ENCODE data around the gene FAM47E.

FAM47E gene, protein sequence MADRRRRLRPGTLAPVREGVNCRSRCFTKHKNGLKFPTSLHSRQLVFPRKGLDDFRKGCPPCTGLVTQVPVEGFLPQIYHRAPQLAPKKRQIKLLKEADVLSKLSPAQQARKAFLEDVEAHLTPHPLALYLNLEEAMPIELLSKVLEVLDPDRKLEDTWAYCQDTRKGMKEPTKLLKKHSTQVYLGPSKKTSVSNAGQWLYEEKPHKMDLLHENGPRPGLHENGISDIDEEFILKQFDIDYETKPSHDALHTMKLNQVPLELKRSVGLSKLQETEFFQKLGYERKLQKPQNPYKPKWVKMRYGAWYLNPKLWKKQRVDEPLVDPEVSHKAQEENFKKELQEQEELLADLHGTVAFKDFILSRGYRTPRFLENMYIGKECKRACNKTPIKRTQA

DNA sequence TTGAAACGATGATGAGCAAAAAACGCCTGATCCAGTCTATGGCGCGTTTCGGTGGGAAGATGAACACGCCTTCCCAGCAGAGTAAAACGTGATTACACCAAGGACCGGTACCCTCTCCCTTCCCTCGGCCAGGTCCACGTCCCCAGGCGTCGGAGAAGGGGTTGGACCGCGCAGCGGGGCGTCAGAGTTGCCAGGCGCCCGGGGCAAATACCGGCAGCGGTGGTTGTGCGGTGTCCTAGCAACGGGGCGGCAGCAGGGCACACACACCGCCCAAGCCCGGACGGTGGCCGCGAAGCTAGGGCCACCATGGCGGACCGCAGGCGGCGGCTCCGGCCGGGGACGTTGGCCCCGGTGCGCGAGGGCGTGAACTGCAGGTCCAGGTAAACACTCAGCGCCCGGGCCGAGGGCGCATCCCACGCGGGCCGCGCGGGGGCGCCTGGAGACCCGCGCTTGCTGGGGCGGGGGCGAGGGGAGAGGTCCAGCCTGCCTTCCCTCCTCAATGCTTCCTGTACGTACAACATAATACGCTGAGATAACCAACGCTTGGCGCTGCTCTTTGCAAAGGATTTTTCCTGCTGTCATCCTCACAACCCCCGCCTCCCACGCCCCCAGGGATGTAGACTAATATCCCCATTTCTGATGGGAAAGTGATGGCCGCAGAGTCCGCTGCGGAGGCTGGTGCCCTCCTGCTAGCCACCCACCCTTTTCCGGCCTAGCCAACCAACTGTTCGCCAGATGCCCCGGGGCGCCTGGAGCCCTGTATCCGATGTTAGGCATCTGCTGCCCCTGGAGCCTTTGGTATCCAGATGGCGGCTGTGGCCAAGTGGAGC lies at the start of gene FAM47E:
FAM47E (plus strand) TSS at position 281 of the 830 bp plus-strand sequence; CDS start at position 307, 26 bp downstream.
- DNase-seq = peak; percentile 78

DNA sequence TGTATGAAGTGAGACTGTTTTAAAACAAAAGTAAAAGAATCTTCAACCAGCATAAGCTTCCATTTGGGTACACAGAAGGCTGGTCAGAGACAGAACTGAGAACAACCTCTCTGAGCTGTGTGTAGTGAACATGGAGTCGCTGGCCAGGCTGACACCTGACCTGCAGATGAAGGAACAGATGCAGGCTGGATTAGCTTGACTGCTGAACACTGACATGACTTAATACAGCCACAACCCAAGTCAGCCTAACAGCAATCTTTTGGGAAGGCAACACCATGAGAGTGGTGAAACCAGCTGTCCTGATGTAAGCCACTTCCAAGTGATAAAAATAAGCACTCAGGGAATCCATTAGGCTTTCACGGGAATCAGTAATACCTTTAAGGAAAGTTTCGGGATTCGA lies 48.0 kb upstream of the FAM47E start:
- DNase-seq = no peak

DNA sequence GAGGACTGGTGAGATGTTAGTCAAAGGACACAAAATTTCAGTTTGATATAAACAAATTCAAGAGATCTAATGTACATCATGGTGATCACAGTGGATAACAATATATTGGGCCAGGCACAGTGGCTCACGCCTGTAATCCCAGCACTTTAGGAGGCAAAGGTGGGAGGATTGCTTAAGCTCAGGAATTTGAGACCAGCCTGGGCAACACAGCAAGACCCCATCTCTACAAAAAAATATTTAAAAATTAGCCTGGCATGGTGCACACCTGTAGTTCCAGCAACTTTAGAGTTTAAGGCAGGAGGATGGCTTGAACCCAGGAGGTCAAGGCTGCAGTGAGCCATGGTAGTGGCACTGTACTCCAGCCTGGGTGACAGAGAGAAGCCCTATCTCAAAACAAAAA lies 46.6 kb upstream of the FAM47E start:
- DNase-seq = no peak

DNA sequence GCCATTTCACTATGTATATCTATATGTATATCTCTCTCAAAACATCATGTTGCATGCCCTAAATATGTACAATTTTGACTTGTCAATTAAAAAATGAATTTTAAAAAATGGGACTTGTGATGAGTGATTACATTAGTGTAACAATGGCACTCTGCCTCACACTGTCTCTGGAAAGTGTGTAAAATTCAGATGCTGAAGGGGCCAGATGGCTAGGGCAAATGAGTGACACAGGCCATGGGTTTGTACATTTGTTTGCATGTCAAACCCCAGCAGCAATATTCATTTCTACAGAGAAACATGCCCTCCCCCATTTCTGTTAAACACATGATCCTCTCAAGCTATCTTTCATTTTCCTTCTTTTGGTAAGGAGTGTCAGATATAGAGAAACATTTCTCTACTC lies 46.0 kb upstream of the FAM47E start:
- no peak for DNase-seq

DNA sequence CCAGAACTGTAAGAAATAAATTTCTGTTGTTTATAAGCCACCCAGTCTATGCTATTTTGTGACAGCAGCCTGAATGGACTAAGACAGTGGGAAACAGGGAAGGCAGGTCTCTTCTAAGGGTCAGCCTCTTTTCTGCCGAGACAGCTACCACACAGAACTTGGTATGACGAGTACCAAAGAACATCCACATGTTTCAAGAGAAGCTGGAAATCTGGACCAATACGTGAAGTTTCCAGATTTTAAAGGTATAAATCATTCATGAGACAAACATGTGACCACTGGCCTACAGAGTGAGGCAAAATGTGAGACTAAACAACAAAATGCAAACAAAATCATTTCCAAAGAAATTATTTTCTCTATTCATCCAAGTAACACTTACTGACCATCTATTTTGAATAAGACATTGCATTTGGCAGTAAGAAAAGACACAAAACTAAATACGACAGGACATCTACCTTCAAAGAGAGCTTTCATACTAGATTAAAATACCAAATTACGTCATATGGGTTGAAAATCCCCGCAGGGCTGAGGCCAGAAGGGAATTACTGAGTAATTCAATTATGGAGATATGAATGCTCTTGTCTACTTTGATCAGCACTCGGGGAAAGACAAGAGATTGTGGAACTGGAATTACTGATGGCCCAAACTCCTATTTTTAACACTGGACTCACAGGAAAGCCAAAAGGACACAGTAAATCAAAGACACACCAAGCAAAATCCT lies 45.1 kb upstream of the FAM47E start:
- DNase-seq = no peak

DNA sequence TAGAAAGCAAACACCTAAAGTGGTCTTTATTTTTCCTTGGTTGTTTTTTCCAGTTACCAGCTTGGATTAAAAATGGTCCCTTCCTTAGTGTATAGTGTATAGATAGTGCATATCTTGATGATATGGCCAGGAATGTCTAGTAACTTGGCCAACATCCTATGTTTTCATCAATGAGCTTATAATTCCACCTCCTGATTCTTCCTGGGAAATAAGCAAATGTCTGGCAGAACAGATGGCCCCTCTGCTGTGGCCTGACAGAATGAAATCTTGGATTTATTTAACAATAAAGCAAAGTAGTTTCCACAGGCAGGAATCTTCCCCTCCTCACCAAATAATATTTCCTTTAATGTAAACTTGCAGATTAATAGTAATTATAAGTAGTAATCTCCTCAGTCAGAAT lies 44.0 kb upstream of the FAM47E start:
- DNase-seq = no peak

DNA sequence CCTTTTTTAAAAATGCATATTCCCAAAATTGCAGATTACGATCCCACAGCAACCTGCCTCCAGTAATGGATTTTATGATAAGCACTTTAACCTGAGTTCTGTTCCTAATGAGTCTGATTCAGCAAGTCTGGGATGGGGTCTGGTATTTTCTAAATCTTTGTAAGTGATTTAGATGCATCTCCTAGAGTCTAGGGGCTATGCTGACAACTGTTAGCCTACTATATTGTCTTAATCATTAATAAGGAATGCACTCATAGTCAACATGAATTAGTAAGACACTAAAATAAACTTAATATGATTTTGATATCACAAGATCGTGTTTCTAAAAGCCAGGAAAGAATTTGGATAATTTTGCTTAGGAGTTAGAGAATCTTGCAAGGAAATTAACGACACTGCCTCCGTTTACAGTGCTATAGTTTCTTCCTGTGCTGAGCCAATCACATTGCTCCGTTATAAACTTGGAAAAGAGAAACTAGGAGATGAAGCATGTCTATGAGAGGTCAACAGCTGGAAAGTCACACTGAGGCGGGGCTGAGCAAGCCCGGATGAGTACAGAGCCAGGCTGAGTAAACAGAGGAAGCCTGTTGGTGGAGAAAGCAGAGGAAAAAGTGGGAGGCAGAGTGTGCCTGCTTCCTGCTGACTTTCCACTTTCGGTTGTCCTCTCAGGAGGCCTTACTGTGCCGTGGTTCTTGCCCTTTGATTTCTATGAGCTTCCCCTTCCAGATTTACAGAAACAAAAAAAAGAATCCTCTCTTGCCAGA lies 43.3 kb upstream of the FAM47E start:
- DNase-seq = peak; percentile 23

DNA sequence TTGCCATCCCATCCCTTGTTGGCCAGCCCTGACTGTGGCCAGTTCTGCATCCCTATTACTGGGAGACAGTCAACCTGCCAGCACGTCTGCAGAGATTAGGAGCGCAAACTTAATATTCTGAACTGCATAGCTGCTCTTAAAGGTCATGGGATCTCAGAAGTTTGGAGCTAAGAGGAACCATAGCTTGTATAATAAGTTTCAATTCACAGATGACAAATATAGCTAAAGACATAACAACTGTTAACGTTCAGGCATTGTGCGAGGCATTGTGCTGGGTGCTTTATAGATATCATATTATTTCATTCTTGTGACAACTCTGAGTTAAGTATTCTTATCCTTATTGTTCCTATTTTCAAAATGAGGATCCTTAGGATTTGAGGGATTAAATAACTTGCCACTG lies 41.6 kb upstream of the FAM47E start:
- no peak for DNase-seq

DNA sequence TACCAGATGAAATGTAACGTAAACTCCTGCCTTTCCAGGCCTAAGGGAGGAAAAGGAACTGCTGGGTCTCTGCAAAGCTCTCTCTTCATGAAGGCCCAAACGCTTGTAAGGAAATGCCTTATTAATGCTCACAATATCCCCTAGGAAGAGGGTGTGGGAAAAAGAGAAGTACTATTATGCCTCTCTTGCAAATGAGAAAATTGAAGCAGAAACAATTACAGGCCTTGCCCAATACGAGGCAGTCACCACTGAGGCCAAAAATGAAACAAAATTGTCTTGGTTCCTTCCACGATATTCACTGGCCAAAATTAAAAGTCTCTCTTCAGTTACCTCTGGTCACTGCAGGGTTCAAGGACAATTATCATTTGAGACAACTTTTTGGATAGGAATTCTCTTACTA lies 41.1 kb upstream of the FAM47E start:
- no peak for DNase-seq

DNA sequence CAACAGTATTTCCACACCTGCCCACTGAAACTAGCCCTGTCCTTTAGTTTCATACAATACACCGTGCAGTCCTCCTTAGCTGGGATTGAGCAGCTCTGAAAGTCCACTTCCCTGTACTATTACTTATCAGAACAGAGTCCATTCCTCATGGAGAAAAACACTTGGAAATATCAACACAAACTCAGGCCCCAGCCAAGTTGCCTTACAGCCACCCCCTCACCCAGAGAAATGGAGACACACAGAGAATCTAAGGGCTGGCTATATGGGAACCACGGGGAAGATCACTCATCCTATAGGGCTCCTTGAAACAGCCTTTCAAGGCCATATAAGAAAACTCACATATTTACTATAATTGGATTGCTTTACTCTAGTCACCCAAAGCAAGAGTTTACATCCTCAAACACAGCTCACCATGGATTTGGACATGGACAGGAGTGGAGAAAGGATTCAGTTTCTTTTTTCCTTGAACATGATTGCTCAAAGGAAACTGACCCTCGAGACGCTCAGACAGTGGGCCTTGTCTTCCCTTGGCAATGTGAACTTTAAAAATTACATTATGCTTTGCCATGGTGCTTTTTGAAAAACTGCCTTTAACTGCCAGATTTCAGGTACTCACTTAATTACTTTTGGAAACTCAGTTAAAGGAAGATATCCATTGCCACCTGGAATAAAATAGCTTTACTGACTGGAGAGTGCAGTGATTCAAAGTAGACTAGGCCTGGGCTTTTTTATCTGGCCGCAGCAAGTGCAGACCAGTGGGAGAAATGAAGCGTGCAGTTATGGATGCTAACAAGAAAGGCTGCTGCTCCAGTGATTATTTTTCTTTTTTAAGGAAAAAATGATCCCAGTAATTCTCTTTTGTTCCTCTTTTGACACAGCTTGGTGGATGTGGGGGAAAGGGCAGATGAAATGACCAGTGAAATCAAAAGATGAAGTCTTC lies 39.5 kb upstream of the FAM47E start:
- DNase-seq = no peak

DNA sequence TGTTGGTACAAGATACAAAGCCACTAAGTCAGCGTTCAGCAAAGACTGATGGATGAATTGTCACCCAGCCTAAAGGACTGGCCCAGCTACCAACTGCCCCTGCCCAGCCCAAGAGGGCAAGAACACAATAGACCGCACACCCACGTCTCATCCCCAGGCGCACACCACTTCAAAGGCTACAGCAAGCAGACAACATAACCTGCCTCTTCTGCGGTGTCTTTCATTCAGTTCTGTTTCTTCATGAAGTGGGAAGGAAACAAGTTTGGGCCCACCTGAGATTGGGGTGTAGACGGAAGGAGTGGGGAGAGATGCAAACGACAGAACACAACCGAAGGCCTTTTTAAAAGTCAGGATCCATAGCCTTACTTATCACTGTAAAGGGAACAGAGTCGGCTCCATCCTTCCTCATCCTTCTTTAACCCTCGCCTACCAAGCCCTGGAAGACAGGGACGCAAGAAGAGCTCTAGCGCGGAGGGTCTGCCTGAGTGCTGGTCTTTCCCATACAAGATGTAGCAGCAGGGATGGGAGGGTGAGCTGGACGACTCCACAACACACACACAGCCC lies 38.6 kb upstream of the FAM47E start:
- DNase-seq = no peak

DNA sequence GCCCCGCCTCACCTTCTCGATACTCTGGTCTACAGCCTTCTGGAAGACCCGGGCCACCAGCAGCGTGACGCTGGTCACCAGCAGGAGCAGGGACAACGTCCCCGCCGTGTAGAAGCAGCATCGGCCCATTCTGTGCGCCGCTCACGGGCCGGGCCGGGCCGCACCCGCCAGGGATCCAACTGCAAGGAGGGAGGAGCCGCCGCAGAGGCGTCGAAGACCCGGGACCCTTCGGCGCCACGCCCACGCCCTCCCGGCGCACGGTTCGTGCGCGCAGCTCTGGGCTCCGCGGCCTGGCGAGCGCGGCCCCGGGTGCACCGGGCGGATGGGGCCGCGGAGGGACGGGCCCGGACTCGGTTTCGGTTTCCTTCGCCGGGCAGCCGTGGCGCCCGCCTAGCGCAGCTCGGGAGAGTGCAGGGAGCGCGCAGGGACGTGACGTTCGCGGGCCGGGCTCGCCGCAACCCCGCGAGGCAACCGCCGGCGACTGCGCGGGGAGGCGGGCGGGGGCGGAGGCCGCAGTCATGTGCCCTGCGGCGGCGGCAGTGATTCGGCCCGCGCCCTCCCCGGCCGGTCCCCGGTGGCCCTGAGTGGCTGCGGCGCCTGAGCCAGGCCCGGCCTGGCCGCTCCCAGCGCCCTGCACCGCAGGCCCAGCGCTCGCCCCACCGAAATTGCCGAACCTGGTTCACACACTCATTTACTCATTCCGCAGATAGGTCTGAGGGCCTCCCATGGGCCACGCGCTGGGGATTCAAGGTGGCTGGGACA lies 37.9 kb upstream of the FAM47E start, which contains the start of gene SCARB2:
SCARB2 (minus strand) TSS at position 410 of the 762 bp plus-strand sequence; CDS start at position 129, 281 bp downstream.
- DNase-seq = peak; percentile 63

DNA sequence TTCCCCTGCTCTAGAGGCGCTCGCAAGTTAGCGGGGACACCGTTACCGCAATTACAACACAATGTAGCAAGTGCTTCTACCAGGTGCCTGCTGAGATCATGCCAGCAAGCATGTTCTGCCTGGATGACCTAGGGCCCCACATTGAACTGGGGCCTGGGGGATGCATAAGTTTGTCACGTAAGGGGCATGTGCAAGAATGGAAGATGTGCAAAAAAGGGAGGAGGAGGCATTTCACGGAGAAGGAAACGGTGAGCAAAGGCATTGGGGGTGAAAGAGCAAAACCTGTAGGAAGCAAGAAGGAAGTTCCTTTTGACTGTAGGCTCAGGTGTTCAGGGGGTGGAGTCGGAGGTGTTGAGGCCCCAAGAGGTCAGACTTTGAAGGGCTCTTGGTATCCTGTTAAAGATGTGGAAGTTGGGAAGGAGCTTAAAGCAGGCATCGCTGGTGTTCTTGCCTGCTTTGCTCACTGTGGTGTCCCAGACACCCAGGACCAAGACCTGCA lies 37.3 kb upstream of the FAM47E start:
- DNase-seq = peak; percentile 56

DNA sequence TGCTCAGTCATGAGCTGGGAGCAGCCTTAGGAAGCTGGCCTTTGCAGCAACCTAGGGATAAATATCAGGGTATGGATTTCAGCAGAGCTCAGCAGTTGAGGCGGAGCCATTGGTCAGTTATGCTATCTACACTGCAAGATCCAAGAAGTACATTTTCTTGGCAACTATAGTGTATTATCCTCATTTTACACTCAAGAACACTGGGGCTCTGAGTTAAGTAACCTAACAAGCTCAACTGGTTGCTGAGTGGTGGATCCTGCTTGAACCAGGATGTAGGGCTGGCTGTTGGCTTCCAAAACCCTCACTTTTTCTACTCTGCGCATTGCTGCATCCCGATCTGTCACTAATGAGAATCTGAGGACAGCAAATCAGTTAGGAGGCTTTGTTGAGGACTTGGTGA lies 36.4 kb upstream of the FAM47E start:
- no peak for DNase-seq

DNA sequence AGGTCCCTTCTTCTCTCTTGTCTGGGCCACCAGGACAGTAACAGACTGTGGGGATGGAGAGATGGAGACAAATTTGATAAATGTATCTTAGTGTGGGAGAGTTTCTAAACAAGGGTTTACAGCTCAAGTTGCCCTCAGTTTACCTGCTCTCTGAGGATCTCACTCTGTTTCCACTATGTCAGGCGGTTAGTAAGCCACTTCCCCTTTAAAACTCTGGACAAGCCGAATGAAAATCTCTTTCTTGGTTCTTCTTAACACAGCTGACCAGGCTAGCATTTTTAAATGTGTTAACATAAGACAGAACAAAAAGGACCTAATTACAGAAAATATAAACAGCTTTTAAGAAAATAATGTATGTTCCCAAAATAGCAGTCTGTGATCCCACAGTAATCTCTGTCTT lies 35.0 kb upstream of the FAM47E start:
- no peak for DNase-seq

DNA sequence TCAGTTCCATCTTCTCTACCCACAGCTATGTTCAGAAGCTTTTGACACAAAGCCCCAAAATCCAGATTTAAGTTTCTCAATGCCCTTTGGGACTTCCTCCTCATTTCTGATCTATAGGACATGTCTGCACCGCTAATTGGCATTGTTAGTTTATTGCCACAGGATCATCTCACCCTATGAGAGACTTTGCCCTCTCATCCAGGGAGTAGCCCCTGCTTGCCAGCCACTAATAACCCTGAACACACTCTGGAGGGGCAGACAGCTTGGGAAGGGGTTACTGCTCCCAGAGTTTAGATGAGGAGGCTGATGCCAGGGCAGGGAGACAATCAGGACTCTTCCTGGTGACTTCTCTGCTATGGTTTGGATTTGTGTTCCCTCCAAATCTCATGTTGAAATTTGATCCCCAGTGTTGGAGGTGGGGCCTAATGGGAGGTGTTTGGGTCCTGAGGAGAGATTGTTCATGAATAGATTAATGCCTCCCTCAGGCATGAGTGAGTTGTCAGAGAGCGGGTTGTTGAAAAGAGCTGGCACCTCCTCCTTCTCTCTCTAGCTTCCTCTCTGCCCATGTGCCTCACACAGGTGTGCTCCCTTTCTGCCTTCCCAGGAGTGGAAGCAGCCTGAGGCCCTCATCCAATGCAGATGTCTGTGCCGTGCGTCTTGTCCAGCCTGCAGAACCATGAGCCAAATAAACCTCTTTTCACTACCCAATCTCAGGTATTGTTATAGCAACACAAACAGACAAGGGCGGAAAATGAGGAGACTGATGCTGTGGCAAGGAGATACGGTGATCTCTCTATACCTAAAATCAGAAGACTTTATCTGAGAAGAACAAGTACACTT lies 34.3 kb upstream of the FAM47E start:
- no peak for DNase-seq

DNA sequence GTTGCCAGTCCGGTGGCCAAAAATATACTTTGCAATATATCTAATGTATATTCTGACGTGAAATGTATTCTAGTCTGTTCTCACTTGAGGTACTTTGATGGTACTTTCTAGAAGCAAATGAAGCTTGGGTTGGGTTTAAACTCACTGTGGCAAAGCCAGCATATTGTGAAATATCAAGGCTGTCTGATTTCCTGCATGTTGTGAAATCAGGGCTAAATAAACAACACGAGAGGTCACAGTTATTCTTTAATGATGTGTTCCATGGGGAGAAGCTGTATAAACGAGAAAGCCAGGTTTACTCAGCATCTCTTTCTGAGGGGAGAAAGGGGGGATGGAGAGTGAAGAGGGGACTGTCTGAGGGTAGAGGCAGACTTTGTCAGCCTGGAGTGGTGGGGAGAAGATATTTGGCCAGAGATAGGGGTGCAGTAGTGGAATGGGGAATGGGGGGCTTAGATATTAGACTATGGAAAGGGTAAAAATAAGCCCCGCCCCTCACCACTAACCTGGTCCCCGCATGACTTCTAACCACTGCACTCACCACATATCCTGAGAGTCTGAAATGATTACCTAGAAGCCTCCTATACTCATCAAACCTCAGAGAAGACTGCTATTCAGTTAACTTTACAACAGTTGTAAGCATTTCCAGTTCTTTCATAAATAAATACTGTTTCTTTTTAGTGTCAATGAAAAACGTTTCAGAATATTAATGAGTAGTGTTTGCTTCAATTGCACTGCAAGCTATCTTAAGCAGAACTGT lies 32.0 kb upstream of the FAM47E start:
- no peak for DNase-seq

DNA sequence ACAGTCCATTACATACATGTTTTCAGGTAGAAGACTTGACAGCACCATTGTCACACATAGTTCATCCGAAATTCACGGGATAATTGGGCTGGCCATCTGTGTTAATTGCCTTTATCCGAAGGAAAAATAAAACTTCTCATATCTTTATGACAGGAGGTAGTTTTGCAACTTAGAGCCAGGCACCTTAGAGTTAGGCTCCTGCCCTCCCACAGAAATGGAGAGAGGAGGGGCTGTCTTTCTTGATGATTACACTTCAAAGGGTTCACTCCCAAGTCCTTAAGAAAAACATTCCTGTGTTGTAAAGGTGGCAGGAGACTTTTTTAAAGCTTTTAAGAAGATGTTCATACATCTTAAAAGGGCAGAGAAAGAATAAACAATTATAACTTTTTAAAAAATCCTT lies 27.4 kb upstream of the FAM47E start:
- DNase-seq = no peak

Data from NCI-H1092 (cell line).